Measurements from ENCODE around the gene LZTS2.

Gene LZTS2

DNA sequence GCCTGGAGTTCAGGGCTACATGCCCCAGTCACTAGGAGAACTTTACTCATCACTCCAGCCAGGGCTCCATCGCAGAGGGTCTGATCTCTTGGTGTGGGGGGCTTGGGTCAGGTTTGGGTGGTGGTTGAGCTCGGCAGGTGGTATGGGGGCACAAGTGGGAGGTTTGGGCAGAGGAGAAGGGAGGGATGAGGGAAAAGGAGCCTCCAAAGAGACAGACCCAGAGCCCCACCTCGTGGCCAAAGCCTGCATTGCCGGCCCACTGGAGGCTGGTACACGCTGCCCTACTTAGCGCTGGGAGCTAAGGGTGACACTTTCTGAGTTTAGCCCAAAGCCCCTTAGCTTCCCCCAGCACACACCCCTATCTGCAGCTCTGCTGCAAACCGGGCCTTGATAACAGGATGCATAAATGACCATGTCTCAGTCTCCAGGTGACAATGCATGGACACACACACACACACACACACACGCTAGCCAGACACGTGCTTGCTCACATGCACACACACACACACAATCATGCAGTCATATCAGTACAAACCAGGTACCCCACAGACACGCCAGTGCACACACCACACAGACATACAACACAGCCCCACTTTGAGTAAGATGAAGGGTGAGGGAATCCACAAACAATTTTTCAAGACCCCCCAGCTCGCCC, 14.7 kb downstream of the LZTS2 start:
- no peak for DNase-seq (ENCODE audit: low spot score)

DNA sequence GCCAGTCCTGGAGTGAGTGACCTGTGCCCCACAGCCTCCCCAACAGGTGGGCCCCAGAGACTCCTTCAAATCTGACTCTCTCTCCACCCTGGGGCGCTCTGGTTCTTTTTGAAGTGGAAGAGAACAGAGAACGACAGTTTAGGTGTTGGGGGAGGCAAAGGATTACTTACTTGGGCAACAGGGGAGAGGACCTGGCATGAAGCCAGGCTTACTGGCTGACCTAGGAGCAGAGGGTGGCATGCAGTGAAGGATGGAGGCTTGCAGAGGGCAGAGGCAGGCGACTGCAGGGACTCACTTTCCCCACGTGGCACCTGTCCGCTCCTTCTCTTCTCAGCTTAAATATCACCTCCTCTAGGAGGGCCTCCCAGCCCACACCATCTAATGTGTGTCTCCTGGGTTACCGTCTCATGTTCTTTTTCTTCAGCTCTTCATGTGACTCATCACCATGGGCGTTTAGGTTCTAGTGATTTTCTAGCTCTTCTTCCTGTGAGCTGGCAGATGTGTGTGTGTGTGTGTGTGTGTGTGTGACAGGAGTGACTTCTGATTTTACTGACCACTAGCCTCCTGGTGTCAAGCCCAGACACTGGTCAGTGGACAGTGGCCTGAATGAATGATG, 15.5 kb downstream of the LZTS2 start:
- no peak for DNase-seq (ENCODE audit: low spot score)

DNA sequence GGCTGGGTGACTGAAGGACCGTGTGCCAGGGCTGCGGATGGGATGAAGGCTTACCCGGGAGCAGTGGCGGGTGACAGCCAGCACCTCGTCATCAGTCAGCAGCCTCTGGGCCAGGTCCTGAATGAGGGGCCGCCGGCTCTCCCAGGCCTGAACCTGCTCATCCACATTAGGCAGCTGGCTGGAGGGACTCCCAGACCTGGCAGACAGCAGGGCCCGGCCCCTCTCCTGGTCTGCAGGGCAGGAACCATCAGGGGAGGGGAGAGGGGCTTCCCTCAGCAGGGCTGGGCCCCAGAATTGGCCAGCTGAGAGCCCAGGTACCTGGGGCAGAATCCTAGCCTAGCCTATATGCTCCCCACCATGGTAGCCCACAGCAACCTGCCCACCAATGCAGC, 16.0 kb downstream of the LZTS2 start:
- DNase-seq (ENCODE audit: low spot score) = no peak

DNA sequence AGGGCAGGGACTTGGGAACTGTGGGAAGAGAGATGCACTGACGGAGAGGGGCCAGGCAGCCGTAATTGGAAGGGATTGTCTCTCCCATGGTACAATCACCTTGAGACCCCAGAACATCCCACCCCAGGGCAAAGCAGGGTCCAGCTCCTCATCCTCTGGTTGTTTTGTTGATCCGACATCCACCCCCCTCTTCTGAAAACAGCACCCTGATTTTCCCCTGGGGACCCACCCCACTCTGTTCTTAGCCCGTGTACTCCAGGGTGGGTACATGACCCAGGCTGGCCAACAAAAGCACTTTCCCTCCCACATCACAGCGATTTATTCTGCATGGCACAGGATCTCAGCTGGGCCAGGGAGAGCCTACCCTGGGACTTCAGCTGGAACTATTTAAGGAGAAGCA, 17.2 kb downstream of the LZTS2 start:
- DNase-seq (ENCODE audit: low spot score) = no peak

DNA sequence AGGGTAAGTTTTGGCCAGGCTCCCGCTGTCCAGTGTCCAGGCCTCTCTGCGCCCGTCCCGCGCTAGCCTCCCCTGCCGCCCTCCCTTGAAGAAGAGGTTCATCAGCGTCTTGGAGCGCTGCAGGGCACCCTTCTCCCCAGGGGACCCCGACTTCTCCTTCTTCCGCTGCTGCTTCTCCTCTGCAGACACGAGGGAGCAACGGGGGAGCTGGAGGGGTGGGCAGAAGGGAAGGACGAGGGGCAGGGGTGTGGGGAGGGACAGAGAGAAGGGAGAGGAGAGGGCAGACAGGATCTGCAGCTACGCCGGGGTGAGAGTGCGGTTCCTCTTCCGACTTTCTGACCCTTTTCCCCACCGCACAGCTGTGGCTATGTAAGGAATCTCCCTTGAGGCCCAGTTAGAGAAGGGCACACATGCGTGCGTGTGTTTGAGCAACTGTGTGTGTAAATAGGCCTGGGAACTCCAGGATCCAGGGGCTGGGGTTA, 18.6 kb downstream of the LZTS2 start:
- DNase-seq (ENCODE audit: low spot score) = no peak

DNA sequence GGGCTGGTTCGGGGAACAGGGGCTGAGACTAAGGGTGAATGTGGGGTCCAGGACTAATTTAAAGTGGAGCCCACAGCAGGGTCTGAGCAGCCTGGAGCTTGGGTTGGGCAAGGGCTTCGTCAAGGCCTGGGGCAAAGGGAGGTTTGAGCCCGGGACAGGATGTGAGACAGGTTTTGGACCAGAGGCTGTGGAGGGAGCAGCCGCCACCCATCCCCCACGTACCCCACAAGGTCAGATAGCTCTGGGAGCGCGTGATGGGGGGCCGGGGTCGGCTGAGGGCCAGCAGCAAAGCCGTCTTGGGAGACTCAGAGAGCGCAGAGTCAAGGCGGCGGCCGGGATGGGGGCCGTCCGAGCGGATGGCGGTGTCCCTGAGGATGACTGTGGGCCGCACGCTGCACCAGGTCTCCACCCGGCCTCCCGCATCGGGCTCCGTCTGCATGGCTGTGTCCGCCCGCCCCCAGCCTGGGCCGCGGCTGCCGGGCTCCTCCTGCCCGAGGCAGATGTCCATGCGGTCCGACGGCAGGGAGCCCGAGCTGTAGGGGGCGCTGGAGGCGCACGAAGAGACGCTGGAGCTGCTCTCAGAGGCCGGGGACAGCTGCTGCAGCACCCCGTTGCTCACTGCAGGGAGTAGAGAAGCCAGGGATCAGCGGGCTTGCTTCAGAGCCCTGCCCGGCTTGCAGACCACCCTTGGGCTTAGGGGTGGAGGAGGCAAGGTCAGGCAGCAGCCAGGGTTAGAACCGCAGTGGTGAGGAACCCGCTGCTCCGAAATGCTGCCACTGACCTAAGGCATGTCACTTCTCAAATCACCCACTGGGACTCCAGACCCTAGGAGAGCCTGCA, 19.2 kb downstream of the LZTS2 start:
- peak; percentile 65 for DNase-seq (ENCODE audit: low spot score)

DNA sequence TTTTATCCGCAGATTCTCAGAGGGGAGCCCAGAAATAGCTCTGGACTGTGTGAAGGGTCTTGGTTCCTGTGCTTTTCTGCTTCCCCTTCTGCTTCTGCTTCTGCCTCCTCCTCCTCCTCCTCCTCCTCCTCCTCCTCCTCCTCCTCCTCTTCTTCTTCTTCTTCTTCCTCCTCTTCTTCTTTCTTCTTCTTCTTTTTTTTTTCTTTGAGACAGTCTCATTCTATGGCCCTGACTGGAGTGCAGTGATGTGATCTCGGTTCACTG, 19.8 kb downstream of the LZTS2 start:
- no peak for DNase-seq (ENCODE audit: low spot score)

DNA sequence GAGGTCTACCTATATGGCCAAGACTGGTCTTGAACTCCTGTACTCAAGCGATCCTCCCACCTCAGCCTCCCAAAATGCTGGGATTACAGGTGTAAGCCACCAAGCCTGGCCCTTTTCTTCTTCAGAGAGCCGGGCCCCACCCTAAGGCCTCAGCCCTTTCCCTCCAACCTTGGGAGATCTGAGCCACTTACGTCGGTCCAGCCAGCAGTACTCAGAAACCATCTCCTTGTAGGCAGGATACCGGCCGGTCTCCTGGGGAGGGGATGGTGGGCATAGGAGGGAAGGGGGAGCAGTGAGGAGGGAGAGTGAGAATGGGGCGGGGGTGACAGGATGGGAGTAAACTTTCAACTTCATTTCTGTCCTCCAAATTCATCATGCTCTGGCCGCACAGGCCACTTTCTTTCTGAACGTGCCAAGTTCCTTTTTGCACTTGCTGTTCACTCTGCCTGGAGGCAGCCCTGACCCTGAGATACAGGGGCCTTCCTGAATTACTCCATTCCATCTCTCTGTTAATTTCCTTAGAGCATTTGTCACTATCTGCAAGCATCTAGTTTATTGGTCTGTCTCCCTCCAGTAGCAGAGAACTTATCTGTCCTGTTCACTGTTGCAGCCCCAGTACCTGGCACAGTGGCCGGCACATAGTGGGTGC, 20.9 kb downstream of the LZTS2 start:
- DNase-seq (ENCODE audit: low spot score) = no peak

DNA sequence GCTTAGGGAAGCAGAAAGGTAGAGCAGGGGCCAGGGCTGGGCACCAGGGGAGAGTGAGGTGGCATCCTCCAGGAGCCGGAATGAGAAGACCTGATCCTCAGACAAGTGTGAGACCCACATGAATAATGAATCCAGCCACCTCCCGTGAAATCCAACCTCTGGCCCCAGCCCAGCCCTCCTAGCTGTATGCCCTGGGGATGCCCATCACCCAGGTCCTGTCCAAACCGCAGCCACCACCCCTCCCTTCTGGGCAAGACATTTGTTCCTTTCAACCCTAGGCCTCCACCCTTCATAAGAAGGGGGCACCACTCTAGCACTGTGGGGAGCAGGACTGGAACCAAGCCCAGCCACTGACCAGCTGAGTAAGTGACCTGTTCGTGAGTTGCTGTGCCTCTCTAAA, 21.6 kb downstream of the LZTS2 start:
- DNase-seq (ENCODE audit: low spot score) = no peak

DNA sequence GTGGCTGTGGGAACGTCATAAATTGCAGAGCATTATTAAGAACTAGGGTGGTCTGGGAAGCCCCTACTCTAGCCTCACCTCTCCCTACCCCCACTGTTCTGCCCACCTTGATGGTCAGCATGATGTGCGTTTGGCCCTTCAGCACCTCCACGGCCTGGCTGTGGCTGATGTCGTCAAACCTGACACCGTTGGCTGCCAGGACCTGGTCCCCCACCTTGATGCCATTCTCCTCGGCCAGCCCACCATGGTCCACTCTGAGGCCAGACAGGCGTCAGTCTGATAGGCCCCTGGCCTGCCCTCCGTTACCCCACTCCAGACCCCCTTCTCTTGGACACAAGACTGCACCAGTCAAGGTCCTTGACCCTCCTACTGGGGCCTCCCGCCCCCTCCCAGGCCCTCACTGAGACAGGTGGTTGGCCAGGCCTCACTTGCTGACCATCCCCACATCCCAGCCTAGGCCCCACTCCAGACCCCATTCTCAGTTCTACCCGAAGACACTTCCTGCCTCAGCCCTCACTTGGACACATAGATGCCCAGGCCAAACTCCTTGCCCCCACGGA, 22.2 kb downstream of the LZTS2 start:
- DNase-seq (ENCODE audit: low spot score) = no peak

DNA sequence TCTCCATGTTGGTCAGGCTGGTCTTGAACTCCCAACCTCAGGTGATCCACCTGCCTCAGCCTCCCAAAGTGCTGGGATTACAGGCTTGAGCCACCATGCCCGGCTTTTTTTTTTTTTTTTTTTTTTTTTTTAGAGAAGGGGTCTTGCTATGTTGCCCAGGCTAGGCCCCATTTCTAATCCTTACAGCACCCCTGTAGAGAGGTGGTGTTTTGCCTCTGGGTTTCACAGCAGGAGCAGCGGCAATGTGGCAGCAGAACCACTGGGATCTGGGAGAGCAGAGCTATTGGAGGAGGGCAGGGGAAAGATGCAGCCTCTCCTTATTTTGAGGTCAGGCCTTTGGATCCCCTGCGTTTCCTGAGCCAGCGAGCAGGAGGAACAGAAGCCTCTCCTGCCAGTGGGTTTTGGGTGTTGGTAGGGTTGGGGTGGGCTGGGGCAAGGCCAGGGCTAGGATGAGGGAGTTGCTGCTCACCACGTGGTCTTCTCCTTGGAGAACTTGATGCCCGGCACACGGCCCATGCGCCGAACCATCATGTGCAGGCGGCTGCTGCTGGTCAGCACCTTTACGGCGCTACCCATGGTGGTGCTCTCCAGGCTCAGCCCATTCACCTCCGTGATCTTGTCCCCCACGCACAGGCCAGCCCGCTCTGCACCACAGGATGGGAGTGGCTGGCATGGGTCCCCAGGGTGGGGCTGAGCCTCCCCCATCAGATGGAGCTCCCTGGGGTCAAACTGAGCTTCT, 23.5 kb downstream of the LZTS2 start:
- no peak for DNase-seq (ENCODE audit: low spot score)

DNA sequence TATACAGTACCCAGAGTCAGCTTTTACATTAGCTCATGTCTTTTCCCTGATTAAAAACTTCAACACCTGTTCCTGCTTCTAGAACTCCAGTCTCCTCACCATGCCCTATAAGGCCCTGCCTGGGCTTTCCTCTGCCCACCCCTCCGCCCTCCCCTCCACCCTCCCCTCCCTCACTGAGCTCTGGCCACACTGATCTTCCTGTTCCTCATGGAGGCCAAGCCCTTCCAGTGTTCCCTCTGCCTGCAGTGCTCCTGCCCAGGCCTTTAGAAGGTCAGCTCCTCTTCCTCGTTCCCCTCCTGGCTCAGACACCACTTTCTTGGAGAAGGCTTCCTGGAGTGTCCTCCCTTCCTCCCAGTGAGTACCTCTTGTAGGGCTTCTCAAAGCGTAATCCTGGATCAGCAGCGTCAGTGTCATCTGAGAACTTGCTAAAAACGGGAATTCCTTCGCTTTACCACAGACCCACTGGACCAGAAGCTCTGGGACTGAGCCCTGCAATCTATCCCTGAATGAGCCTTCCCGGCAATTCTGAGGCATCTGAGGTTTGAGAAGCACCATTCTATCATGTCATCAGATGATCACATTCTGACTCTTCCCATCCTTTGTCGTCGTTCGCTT, 27.6 kb downstream of the LZTS2 start:
- DNase-seq (ENCODE audit: low spot score) = no peak

DNA sequence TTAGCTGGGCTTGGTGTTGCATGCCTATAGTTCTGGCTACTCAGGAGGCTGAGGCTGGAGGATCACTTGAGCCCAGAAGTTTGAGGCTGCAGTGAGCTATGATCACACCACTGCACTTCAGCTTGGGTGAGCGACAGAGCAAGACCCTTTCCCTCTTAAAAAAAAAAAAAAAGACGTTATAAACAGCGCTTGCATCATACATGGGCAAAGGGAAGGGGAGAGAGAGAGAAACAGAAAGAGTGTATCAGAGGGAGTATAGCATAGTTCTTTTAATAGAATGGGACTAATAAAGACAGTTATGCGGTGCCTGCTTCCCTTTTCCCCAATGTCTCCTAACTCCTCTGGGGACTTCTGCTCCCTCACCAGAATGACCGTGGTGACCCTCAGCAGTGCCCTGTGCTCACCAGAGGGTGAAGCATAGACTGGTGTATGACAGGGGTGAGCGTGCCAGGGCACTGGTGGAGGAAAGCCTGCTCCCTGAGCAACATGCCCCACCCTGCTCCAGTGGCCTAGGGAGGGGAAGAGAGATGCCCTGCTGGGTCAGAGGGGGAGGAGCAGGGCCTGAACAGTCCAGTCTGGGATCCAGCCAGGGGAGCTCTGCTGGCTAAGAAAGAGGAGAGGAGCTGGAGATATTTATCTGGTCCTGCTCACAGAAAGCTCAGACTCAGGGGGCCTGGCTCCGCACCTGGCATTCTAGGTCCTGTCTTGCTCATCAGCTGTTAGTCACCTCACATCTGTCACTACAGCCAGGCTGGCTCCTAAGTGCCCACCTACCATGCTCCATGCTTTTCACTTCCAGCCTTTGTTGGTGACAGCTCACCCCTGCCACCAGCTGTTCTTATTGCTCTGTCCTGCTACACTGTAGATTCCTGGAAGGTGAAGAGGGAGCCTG, 29.1 kb downstream of the LZTS2 start:
- no peak for DNase-seq (ENCODE audit: low spot score)

DNA sequence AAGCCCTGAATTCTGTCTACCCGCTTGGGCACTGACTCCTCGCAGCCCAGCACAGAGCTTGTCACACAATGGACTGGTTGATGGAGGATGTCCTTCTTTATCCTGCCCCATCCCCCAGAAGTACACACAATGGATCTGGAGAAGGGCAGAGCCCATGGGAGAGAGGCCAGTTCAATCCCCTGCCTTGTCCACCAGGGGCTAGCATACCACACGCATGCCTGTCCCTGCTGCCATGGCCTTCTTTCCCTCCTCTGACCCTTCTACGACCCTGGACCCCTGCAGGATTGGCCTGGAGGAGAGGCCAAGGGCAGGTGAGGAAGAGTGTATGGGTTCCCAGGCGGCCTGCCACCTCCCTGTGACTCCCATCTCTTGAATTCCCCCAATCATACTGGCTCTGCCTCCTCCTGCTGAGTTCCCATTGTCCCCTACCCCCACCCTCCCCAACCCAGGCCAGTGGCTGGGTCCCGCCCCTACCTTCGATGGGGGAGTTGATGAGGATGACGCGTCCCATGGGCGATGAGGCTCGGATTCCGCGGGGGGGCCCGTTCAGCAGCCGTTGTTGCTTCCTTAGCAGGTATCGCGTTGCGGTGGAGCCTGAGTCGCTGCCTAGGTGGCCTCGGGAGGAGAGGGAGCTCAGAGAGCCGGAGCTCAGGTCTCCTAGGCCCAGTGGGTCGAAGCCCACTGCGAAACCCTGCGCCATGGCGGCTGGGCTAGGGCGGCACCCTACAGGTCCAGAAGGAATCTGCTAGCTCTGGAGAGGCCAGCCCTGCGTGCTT, 30.1 kb downstream of the LZTS2 start:
- DNase-seq (ENCODE audit: low spot score) = no peak

DNA sequence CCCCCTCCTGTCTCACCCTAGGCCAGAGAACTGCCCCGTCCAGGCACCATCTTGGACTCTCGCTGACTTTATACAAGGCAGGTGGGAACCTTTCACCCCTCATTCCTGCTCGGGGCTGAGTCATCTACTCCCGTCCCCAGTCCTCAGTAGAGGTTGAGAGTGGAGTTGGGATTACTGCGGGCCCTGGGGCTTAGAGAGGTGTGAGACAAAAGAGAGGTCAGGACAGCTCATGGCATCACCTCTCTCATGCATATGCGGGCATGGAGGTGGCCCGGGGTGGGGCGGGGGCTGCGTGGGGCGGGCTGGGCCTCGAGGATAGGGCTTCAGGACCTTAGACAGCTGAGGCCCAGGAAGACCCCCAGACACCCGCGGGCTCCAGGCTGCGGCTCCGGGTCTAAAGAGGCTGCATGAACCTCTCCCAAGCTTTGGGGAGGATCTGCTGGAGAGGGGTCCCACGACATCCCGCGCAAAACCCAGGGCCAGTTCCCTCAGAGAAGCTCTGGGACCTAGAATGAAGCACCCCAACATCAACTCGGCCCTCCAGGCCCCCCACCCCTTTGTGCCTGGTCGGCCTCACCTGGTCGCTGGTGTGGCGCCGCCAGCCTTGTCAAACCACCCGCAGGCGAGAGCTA, 31.0 kb downstream of the LZTS2 start:
- no peak for DNase-seq (ENCODE audit: low spot score)

DNA sequence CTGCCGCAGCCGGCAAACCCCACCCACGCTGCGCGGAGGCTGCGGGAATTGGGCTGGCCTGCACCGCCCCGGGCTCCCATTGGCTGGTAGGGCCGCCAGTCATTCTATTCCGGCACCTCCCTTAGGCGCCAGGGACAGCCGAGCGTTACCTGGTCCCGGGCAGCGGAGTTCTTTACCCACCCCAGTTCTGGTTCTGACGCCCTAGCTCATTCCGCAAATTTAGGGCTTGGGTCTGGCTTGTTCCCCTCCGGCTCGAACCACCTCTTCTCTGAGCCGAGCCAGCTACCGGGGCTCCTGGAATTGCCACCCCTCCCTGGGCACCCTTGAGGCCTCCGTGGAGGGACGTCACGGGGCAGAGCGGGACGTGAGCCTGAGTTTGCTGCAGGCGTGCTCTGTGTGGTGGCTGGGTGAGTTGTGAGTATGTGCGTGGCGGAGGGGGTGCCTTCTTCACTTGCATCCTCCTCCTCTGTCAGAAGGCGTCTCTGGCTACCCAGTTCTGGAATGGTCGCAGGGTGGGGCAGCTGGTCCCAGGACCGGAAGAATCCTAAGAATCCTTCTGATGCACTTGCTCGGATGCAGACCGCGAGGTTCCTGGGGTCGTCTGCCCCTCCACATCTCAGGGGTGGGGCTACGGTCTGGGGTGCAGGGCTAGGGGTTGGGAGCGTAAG, 31.7 kb downstream of the LZTS2 start, which contains the start of the genes PDZD7 and SFXN3:
Gene PDZD7, minus strand, starts transcription at position 2 of the 668 bp plus-strand sequence. CDS start 910 bp downstream, outside the sequence.
Gene SFXN3, plus strand, starts transcription at position 107 of the 668 bp plus-strand sequence. CDS start 3,461 bp downstream, outside the sequence.
- peak; percentile 65 for DNase-seq (ENCODE audit: low spot score)

DNA sequence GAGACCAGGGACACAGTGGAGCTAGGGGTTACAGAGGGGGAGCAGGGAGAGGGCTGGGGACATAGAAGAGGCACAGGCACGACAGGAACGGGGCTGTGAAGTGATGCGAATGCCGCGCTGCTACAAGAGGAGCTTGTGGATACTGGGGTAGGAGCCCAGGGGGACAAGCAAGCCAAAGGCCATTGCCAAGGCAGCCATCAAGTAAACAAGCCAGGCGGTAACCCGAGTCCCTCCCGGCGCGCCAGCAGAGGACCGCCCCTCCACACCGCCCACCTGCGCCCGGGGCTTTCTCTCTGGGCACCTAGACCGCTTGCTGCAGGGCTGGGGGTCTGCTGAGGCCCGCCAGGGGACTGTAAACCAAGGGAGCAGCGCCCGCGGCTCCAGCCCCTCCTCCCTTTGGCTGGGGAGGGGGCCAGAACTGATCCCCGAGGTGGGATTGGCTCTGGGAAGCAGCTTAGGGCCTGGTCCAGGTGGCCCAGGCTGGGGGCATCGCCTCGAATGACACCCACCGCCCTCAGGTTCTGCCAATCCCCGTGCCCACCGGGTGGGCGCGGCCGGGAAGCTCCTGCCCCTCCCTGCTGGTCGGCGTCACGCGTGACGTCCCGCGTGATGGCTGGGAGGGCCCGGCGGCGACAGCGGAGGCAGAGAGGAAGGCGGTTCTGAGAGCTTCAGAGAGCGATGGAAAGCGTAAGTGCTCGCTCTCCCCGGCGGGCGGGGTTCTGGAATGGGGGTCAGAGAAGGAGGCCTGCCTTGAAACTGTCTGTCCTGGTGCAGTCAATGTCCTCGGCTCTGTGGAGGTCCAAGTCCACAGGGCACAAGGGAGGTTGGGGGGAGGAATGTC, 32.4 kb downstream of the LZTS2 start:
- DNase-seq (ENCODE audit: low spot score) = no peak

All from COLO829 (cell line).